Cardiac fibroblast (primary cell): ENCODE results near the gene VSIG10L2.

ENCODE experiments used
- DNase-seq, 2 donors: peaks; one replicate each; pipeline versions ENCODE4 v3.0.0 to v3.0.0-alpha.2; 2010; ENCODE audit warnings: low read depth in 2 of 2
- H3K4me3 ChIP-seq, 2 donors: replicated peaks in 1 of 2; 1 replicate in 1 of 2; 2 replicates in 1 of 2; pipeline ENCODE4 v1.5.1; 2011; ENCODE audit warnings: low read depth in 2 of 2, low read length in 2 of 2, mild to moderate bottlenecking in 2 of 2, moderate library complexity in 1 of 2
- TF ChIP-seq, protein P1 (sequence below): IDR thresholded peaks from one replicate; pipeline ENCODE4 v1.5.1; 2011; ENCODE audit warnings: low read depth, mild to moderate bottlenecking, low read length, inconsistent platforms

VSIG10L2 gene

DNA sequence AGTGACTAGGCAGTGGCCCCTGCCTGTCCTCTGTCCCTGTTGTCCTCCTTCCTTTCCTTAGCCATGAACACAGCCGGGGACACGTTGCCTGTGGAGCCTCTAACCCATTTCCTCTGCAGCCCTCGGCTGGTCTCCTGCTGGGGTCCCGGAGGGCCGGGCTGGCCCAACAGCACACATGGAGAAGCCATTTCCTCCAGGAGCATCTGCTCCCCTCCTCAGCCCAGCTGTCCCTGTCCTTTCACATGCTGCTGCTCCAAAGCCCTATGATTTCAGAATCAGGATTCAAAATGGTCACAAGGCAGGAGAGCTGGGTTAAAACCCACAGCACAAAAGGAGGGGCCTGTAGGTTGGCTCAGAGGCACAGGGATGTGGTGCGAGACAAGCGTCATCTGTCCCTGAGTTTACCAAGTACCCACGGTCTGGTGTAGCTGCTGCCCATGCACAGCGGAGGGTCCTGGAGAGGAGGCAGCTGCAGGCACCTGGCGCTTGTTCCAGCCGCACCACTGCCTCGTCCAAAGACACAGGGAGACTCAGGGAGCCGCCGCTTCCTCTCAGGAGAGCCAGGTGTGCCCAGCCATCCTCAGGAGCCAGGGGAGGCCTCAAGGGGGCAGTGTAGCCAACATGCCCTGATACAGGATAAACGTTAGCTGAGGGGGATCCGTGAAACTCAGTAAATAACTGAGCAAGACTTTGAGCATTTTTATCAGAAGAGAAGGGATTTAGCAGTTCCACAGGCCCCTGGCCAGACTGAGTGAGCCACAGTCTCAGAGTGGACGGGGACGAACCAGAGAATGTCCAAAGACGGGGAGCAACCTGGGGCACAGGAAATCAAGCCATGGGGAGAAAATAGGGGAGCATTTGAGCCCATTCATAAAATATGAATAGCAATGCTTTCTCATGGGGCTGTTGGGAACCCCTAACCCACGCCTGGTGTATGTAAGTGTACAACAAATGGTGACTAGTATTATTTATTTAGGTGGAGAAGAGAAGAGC is 3.9 kb upstream of the VSIG10L2 start:
- DNase-seq, result peak; percentile 27 to 57
- no peak overlapping the region for H3K4me3 ChIP-seq
- TF ChIP-seq, protein P1, sequence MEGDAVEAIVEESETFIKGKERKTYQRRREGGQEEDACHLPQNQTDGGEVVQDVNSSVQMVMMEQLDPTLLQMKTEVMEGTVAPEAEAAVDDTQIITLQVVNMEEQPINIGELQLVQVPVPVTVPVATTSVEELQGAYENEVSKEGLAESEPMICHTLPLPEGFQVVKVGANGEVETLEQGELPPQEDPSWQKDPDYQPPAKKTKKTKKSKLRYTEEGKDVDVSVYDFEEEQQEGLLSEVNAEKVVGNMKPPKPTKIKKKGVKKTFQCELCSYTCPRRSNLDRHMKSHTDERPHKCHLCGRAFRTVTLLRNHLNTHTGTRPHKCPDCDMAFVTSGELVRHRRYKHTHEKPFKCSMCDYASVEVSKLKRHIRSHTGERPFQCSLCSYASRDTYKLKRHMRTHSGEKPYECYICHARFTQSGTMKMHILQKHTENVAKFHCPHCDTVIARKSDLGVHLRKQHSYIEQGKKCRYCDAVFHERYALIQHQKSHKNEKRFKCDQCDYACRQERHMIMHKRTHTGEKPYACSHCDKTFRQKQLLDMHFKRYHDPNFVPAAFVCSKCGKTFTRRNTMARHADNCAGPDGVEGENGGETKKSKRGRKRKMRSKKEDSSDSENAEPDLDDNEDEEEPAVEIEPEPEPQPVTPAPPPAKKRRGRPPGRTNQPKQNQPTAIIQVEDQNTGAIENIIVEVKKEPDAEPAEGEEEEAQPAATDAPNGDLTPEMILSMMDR, result peak; percentile 78

DNA sequence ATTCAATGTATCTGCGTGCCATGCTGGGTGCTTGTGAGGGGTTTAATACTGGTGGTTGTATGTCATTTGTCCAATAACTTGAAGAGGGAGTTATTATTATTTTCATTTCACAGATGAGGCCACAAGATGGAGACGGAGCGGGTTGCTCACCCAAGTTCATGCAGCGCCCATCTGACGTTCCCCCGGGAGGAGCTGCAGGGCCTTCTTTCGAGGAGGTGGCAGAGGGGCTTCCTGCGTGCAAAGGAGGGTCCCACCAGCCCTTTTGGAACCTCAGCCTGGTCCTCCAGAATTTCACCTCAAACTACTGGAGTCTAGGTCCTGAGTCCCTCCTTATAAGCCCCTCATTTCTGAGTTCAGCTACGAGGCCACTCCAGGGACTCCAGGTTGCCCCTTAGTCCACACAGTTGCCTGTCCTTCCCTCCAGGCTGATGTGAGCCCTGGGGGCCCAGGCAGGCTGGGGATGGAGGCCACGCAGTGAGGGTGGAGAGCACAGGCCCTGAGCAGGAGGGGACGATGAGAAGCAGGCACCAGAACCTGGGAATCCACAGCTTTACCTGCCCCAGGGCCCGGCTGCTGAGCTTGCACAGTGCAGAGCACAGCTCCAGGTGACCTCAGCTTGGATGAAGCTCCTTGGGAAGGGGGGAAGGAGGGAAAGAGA is 2.9 kb upstream of the VSIG10L2 start:
- DNase-seq, result no peak
- TF ChIP-seq, protein P1, result no peak
- no peak overlapping the region for H3K4me3 ChIP-seq

DNA sequence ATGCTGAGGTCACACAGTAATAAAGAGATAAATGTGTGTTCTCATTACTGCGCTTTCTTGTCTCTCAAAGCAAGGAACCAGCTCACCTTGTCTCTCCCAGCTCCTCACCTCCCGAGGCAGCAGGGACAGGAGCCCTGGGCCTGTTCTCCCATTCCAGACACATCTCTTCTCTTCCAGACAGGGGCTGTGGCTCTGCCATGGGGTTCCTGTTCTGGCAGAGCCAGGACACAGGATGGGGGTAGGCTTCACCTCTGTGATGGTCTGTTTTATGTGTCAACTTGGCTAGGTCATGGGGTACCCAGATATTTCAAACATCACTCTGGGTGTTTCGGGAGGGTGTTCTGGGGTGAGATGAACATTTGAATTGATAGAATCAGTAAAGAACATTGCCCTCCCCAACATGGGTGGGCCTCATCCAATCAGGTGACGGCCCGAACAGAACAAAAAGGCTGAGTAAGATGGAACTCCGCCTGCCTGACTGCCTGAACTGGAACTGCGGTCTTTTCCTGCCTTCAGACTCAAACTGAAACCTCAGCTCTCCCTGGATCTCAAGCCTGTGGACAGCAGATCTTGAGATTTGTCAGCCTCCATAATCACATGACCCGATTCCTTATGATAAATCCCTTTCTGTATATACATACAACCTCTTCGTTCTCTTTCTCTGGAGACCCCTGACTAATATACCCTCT is 2.0 kb upstream of the VSIG10L2 start:
- no peak overlapping the region for H3K4me3 ChIP-seq
- TF ChIP-seq, protein P1, result no peak
- no peak for DNase-seq

DNA sequence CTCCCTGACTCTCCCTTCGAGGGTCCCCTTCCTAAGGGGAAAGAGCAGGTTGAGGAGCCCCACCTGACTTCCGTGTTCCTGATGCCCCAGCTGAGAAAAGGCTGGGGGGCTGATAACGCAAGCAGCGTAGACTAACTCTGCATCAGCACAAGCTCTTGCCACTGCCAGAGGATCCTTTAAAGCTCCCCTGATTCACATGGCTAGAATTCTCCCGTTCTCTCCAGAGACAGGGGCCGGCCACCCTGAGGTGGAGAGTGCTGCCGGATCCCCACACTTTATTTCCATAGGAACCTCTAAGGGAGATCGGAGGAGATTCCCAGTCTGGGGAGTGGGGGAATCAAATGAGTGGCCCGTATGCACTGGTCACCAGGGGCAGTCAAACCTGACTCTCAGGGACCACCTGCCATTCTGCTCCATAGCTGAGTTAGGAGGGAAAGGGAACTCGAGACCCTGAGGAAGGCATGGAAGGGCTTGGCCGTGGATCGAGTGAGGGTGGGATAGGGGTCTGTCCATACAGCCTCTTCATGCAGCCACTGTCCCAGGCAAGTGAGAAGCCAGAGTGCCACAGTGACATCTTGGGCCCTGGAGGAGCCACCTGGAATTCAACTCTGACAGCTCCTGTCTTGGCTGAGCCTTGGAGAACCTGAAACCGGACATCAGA is 1.4 kb upstream of the VSIG10L2 start:
- DNase-seq, result no peak
- TF ChIP-seq, protein P1, result no peak
- no peak overlapping the region for H3K4me3 ChIP-seq

DNA sequence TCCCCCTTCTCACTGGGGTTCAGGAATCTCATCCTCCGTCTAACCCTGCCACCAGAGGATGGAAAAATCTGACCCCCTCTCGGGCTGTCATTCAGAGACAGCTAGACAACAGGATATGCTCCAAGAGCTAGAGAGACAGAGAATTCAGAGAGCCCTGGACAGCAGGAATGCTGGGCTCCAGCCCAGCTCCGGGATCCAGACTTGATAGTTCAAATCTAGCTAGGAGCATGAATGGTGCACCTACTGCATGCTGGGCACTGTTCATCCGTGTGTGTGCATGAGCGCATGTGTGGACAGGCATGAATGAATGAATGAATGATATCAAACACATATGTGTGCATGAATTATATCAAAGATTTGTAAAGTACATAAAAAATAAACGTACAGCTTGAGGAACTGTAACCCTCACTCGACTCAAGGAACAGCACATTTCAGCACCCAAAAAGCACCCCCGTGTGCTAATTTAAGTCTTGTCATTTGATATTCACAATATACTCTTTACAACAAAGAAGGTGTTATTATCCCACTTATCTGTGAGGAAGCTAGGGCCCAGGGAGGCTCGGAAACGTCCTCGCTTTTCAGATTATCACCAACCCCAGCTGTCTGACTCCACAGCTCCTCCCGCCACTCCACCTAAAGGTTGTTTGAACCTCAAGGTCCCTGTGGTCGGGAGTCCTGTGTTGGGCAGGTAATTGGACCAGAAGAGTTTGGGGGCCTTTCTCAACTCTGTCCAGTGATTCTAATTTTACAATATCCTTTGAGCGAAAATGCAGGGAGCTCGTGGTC is 640 bp upstream of the VSIG10L2 start:
- TF ChIP-seq, protein P1, result no peak
- H3K4me3 ChIP-seq, result no peak overlapping the region
- no peak for DNase-seq
